Thymus (tissue), 11 donors: ENCODE data around the gene DFFB. TPM values are rescaled to one million over a fixed set of nuclear protein-coding genes. Genes with fewer than 3 reads are reported as not detected.

Source experiments
- DNase-seq, 9 donors: peaks; one replicate each; pipeline ENCODE4 v3.0.0-alpha.2; 2013; ENCODE audit warnings: low spot score in 9 of 9, low read depth in 6 of 9, missing footprints in 1 of 9
- H3K27ac ChIP-seq, 2 donors: one replicate each; pipeline ENCODE4 v1.5.1; 2013; ENCODE audit warnings: control low read depth in 1 of 2, low read depth in 1 of 2, low read length in 1 of 2, mild to moderate bottlenecking in 1 of 2, moderate library complexity in 1 of 2
- H3K27me3 ChIP-seq, 2 donors: one replicate each; pipeline ENCODE4 v1.5.1; 2013; ENCODE audit warnings: low read length in 1 of 2; ENCODE audit not compliant: control insufficient read depth in 2 of 2, insufficient read depth in 1 of 2
- H3K36me3 ChIP-seq, 2 donors: one replicate each; pipeline ENCODE4 v1.5.1; 2013; ENCODE audit warnings: low read length in 1 of 2, mild to moderate bottlenecking in 1 of 2, moderate library complexity in 1 of 2; ENCODE audit not compliant: control insufficient read depth in 2 of 2, insufficient read depth in 2 of 2
- H3K4me1 ChIP-seq, 2 donors: one replicate each; pipeline ENCODE4 v1.5.1; 2013; ENCODE audit warnings: low read length in 2 of 2; ENCODE audit not compliant: control insufficient read depth in 2 of 2, insufficient read depth in 2 of 2
- H3K4me3 ChIP-seq, 2 donors: one replicate each; pipeline ENCODE4 v1.5.1; 2013; ENCODE audit warnings: low read length in 2 of 2, control low read depth in 1 of 2, mild to moderate bottlenecking in 1 of 2
- H3K9me3 ChIP-seq, 2 donors: one replicate each; pipeline ENCODE4 v1.5.1; 2013; ENCODE audit warnings: low read length in 1 of 2, mild to moderate bottlenecking in 1 of 2; ENCODE audit not compliant: control insufficient read depth in 2 of 2, insufficient read depth in 1 of 2
- WGBS: extraction: QIAGEN DNeasy Blood & Tissue Kit; methylation state at CpG from one replicate; pipeline ENCODE4 v1.1.7; 2013; 5-methylcytosine and 5-hydroxymethylcytosine counted together
- polyA plus RNA-seq: library from polyadenylated mRNA; stranded (reverse); fragments of 200-250 nt; gene quantifications from one replicate; pipeline ENCODE4 v1.2.3, GENCODE V29; 2013
- total RNA-seq: library from RNA; stranded (reverse); fragments of 120-200 nt; gene quantifications from one replicate; pipeline ENCODE4 v1.2.4, GENCODE V29; 2013
- donor health status: healthy.

Gene DFFB
- total and polyA plus RNA-seq, 2 donors, result 4.5 to 6.7 TPM

- peak overlapping the region; percentile 79 to 91 for H3K27ac ChIP-seq
- 32% methylated on average over 15 of the region's 15 CpGs for WGBS
- peaks cover 39 to 47% of the 10 kb centered on the region in 2 donors for H3K4me1 ChIP-seq
- H3K9me3 ChIP-seq, result peaks cover 3 to 10% of the 10 kb centered on the region in 2 donors
- DNase-seq, result peak in 8 of 9 donors; percentile 39 to 79 (median 54)
- no peak overlapping the region for H3K4me3 ChIP-seq
- H3K36me3 ChIP-seq, result no peaks in the 10 kb centered on the region
- H3K27me3 ChIP-seq, result no peaks in the 10 kb centered on the region
Measured at GRCh38 chr1:3902111-3902511, 44.8 kb downstream of the DFFB start.

GRCh38 chr1:3902571-3903091 lies 45.4 kb downstream of the DFFB start:
- peaks cover 3 to 8% of the 10 kb centered on the region in 2 donors for H3K9me3 ChIP-seq
- peak overlapping the region; percentile 79 to 91 for H3K27ac ChIP-seq
- DNase-seq, result peak in 4 of 9 donors; percentile 19 to 70 (median 44)
- 49% methylated on average over 10 of the region's 10 CpGs for WGBS
- no peaks in the 10 kb centered on the region for H3K27me3 ChIP-seq
- H3K36me3 ChIP-seq, result no peaks in the 10 kb centered on the region
- peak overlapping the region in 1 of 2 donors; percentile 18 for H3K4me3 ChIP-seq
- peaks cover 39 to 47% of the 10 kb centered on the region in 2 donors for H3K4me1 ChIP-seq

GRCh38 chr1:3903141-3904005 lies 46.1 kb downstream of the DFFB start:
- peak overlapping the region in 1 of 2 donors; percentile 18 for H3K4me3 ChIP-seq
- peak in 2 of 9 donors; percentile 38 to 63 for DNase-seq
- H3K4me1 ChIP-seq, result peaks cover 39 to 47% of the 10 kb centered on the region in 2 donors
- no peaks in the 10 kb centered on the region for H3K36me3 ChIP-seq
- 64% methylated on average over 16 of the region's 16 CpGs for WGBS
- no peaks in the 10 kb centered on the region for H3K27me3 ChIP-seq
- H3K9me3 ChIP-seq, result peaks cover 0 to under 1% of the 10 kb centered on the region in 2 donors
- H3K27ac ChIP-seq, result peak overlapping the region; percentile 79 to 91

GRCh38 chr1:3904006-3904842 lies 46.9 kb downstream of the DFFB start:
- H3K4me1 ChIP-seq, result peaks cover 38 to 46% of the 10 kb centered on the region in 2 donors
- DNase-seq, result no peak
- H3K27ac ChIP-seq, result no peak overlapping the region
- no peaks in the 10 kb centered on the region for H3K27me3 ChIP-seq
- H3K4me3 ChIP-seq, result no peak overlapping the region
- H3K9me3 ChIP-seq, result no peaks in the 10 kb centered on the region
- WGBS, result 77% methylated on average over 24 of the region's 24 CpGs
- no peaks in the 10 kb centered on the region for H3K36me3 ChIP-seq

GRCh38 chr1:3904843-3905185 lies 47.5 kb downstream of the DFFB start:
- DNase-seq, result no peak
- Histone ChIP-seq H3K9me3 (no peaks in the 10 kb centered on the region), H3K4me1 (peaks cover 34 to 41% of the 10 kb centered on the region in 2 donors), H3K36me3 (no peaks in the 10 kb centered on the region), H3K27ac (no peak overlapping the region), H3K4me3 (no peak overlapping the region), H3K27me3 (no peaks in the 10 kb centered on the region)
- 98% methylated on average over 4 of the region's 4 CpGs for WGBS

- H3K4me1 ChIP-seq, result peaks cover 34 to 41% of the 10 kb centered on the region in 2 donors
- H3K36me3 ChIP-seq, result no peaks in the 10 kb centered on the region
- H3K27ac ChIP-seq, result no peak overlapping the region
- WGBS, result 95% methylated on average over 19 of the region's 19 CpGs
- H3K4me3 ChIP-seq, result no peak overlapping the region
- no peak for DNase-seq
- no peaks in the 10 kb centered on the region for H3K9me3 ChIP-seq
- H3K27me3 ChIP-seq, result peaks cover 0 to 5% of the 10 kb centered on the region in 2 donors
Measured at GRCh38 chr1:3905266-3905952, 48.1 kb downstream of the DFFB start.

GRCh38 chr1:3905953-3906671 lies 48.8 kb downstream of the DFFB start:
- H3K36me3 ChIP-seq, result no peaks in the 10 kb centered on the region
- WGBS, result 89% methylated on average over 18 of the region's 18 CpGs
- H3K27ac ChIP-seq, result no peak overlapping the region
- H3K4me1 ChIP-seq, result peaks cover 36 to 44% of the 10 kb centered on the region in 2 donors
- no peaks in the 10 kb centered on the region for H3K9me3 ChIP-seq
- no peak for DNase-seq
- H3K4me3 ChIP-seq, result no peak overlapping the region
- peaks cover 0 to 12% of the 10 kb centered on the region in 2 donors for H3K27me3 ChIP-seq

- H3K4me1 ChIP-seq, result peaks cover 33 to 39% of the 10 kb centered on the region in 2 donors
- no peaks in the 10 kb centered on the region for H3K9me3 ChIP-seq
- no peak for DNase-seq
- no peak overlapping the region for H3K27ac ChIP-seq
- no peaks in the 10 kb centered on the region for H3K36me3 ChIP-seq
- whole genome bisulfite sequencing, result 98% methylated on average over 11 of the region's 11 CpGs
- peaks cover 0 to 17% of the 10 kb centered on the region in 2 donors for H3K27me3 ChIP-seq
- H3K4me3 ChIP-seq, result no peak overlapping the region
Measured at GRCh38 chr1:3906672-3907020, 49.4 kb downstream of the DFFB start.
